ENCODE measurements around the gene SLC25A12. TPM values are rescaled to one million over a fixed set of nuclear protein-coding genes. Genes with fewer than 3 reads are reported as not detected.
A peak's percentile ranks its signal among the peaks of the same experiment; 100 is the strongest.

The SLC25A12 gene
- total RNA-seq, 1 experiment from 2014 or later = 17.7 TPM

GRCh38 chr2:171832489-171832888 lies 61.6 kb downstream of the SLC25A12 start:
- ChIA-PET POLR2A (ENCODE audit: low non-redundant PET) (no interaction called here), CTCF (no interaction called here)
- no peak for TF ChIP-seq EZH2 (IDR thresholded peaks at IDR 0.05; ENCODE audit: borderline replicate concordance, low read depth, low read length, poor library complexity, severe bottlenecking)
- TF ChIP-seq CTCF (conservative IDR thresholded peaks at IDR 0.05; ENCODE audit: low read depth, low read length) = no peak
- peaks cover 49% of the 10 kb centered on the region for H3K36me3 ChIP-seq (ENCODE audit: insufficient read depth, low read length, poor library complexity, severe bottlenecking)
- no peaks in the 10 kb centered on the region for H3K27me3 ChIP-seq (replicated peaks; ENCODE audit: insufficient read depth, low read depth, low read length, poor library complexity)
- DNase-seq (ENCODE audit: low spot score) = no peak
- H3K4me3 ChIP-seq (ENCODE audit: low read depth, low read length, poor library complexity, severe bottlenecking) = no peak overlapping the region
- intact Hi-C loops (cut with micrococcal nuclease; ENCODE audit: unreplicated experiment) = no loop called here
- peaks cover 25% of the 10 kb centered on the region for H3K9me3 ChIP-seq (ENCODE audit: low read depth, low read length, poor library complexity, severe bottlenecking)
- no peaks in the 10 kb centered on the region for H3K4me1 ChIP-seq (ENCODE audit: insufficient read depth, low read length, poor library complexity, severe bottlenecking)
- BruUV-seq (replicated peaks) = no TSS peak
- H3K27ac ChIP-seq (ENCODE audit: low read depth, low read length, poor library complexity, severe bottlenecking) = no peak overlapping the region

- Histone ChIP-seq H3K4me1 (ENCODE audit: insufficient read depth, low read length, poor library complexity, severe bottlenecking) (no peaks in the 10 kb centered on the region), H3K27me3 (replicated peaks; ENCODE audit: insufficient read depth, low read depth, low read length, poor library complexity) (no peaks in the 10 kb centered on the region), H3K27ac (ENCODE audit: low read depth, low read length, poor library complexity, severe bottlenecking) (no peak overlapping the region), H3K4me3 (ENCODE audit: low read depth, low read length, poor library complexity, severe bottlenecking) (no peak overlapping the region), H3K9me3 (ENCODE audit: low read depth, low read length, poor library complexity, severe bottlenecking) (peaks cover 25% of the 10 kb centered on the region), H3K36me3 (ENCODE audit: insufficient read depth, low read length, poor library complexity, severe bottlenecking) (peaks cover 49% of the 10 kb centered on the region)
- BruUV-seq (replicated peaks) = no TSS peak
- TF ChIP-seq CTCF (conservative IDR thresholded peaks at IDR 0.05; ENCODE audit: low read depth, low read length) (no peak), EZH2 (IDR thresholded peaks at IDR 0.05; ENCODE audit: borderline replicate concordance, low read depth, low read length, poor library complexity, severe bottlenecking) (no peak)
- POLR2A ChIA-PET (ENCODE audit: low non-redundant PET) = no interaction called here
- CTCF ChIA-PET = no interaction called here
- intact Hi-C loops (cut with micrococcal nuclease; ENCODE audit: unreplicated experiment) = no loop called here
- no peak for DNase-seq (ENCODE audit: low spot score)
Measured at GRCh38 chr2:171830039-171830438, 64.0 kb downstream of the SLC25A12 start.

- ChIA-PET CTCF (no interaction called here), POLR2A (ENCODE audit: low non-redundant PET) (interaction anchor here (0.7 kb wide), 1 partner anchor 32 kb away, joined by 3 read pairs; no protein-coding TSS in a partner anchor)
Measured at GRCh38 chr2:171824086-171824485, 70.0 kb downstream of the SLC25A12 start.

More at GRCh38 chr2:171824086-171824485, 70.0 kb downstream of the SLC25A12 start:
- intact Hi-C loops (cut with micrococcal nuclease; ENCODE audit: unreplicated experiment) = no loop called here
- no peaks in the 10 kb centered on the region for H3K9me3 ChIP-seq (ENCODE audit: low read depth, low read length, poor library complexity, severe bottlenecking)
- no peaks in the 10 kb centered on the region for H3K4me1 ChIP-seq (ENCODE audit: insufficient read depth, low read length, poor library complexity, severe bottlenecking)
- H3K4me3 ChIP-seq (ENCODE audit: low read depth, low read length, poor library complexity, severe bottlenecking) = no peak overlapping the region
- TF ChIP-seq EZH2 (IDR thresholded peaks at IDR 0.05; ENCODE audit: borderline replicate concordance, low read depth, low read length, poor library complexity, severe bottlenecking) (no peak), CTCF (conservative IDR thresholded peaks at IDR 0.05; ENCODE audit: low read depth, low read length) (no peak)
- DNase-seq (ENCODE audit: low spot score) = peak; percentile 31
- H3K36me3 ChIP-seq (ENCODE audit: insufficient read depth, low read length, poor library complexity, severe bottlenecking) = no peaks in the 10 kb centered on the region
- BruUV-seq (replicated peaks) = no TSS peak
- H3K27ac ChIP-seq (ENCODE audit: low read depth, low read length, poor library complexity, severe bottlenecking) = no peak overlapping the region
- no peaks in the 10 kb centered on the region for H3K27me3 ChIP-seq (replicated peaks; ENCODE audit: insufficient read depth, low read depth, low read length, poor library complexity)
